HG03097 (cell line): Measurements from ENCODE around the gene ZMYM1.
"Not testable (repeated sequence)": the region's sequence is repeated elsewhere in the genome, so short reads cannot be mapped to it uniquely, and the experiment has no call there.

Experiments used
- ATAC-seq: cut with Tn5 transposase; IDR thresholded peaks from one replicate; pipeline ENCODE4 v1.9.1; 2021; ENCODE audit not compliant: unreplicated experiment, low FRiP score

Gene ZMYM1

GRCh38 chr1:35073265-35073811 lies 5.8 kb upstream of the ZMYM1 start:
- ATAC-seq: no peak

- ATAC-seq: not testable (repeated sequence)
These were observed 2.8 kb upstream of the ZMYM1 start for GRCh38 chr1:35076426-35076825.

- ATAC-seq: no peak
These were observed 1.1 kb downstream of the ZMYM1 start for GRCh38 chr1:35080171-35080854.

- ATAC-seq: no peak
These were observed 6.2 kb downstream of the ZMYM1 start for GRCh38 chr1:35085421-35085820.

GRCh38 chr1:35097224-35097623 lies 18.0 kb downstream of the ZMYM1 start:
- no peak for ATAC-seq

GRCh38 chr1:35111106-35111505 lies 31.9 kb downstream of the ZMYM1 start:
- no peak for ATAC-seq

- ATAC-seq: no peak
These were observed 33.5 kb downstream of the ZMYM1 start for GRCh38 chr1:35112668-35113067.

GRCh38 chr1:35115459-35116383 lies 36.5 kb downstream of the ZMYM1 start:
- no peak for ATAC-seq

GRCh38 chr1:35120458-35121133 lies 41.4 kb downstream of the ZMYM1 start:
- ATAC-seq: no peak

GRCh38 chr1:35122311-35122710 lies 43.1 kb downstream of the ZMYM1 start:
- no peak for ATAC-seq

GRCh38 chr1:35126546-35126945 lies 47.4 kb downstream of the ZMYM1 start:
- ATAC-seq: no peak

- ATAC-seq: no peak
These were observed 49.9 kb downstream of the ZMYM1 start for GRCh38 chr1:35129080-35129479.

- ATAC-seq: no peak
These were observed 57.6 kb downstream of the ZMYM1 start for GRCh38 chr1:35136780-35137179.

GRCh38 chr1:35137590-35137989 lies 58.4 kb downstream of the ZMYM1 start:
- ATAC-seq: not testable (repeated sequence)

- ATAC-seq: not testable (repeated sequence)
These were observed 63.1 kb downstream of the ZMYM1 start for GRCh38 chr1:35142294-35142693.

- ATAC-seq: not testable (repeated sequence)
These were observed 63.5 kb downstream of the ZMYM1 start for GRCh38 chr1:35142728-35143127.

GRCh38 chr1:35143737-35144508 lies 64.7 kb downstream of the ZMYM1 start:
- ATAC-seq: no peak

- ATAC-seq: not testable (repeated sequence)
These were observed 66.8 kb downstream of the ZMYM1 start for GRCh38 chr1:35145892-35146549.

- ATAC-seq: no peak
These were observed 72.0 kb downstream of the ZMYM1 start for GRCh38 chr1:35151220-35151619.

- ATAC-seq: no peak
These were observed 85.7 kb downstream of the ZMYM1 start for GRCh38 chr1:35164893-35165292.
